H9 (cell line): ENCODE results near the gene GPR32. TPM values are rescaled to one million over a fixed set of nuclear protein-coding genes. Genes with fewer than 3 reads are reported as not detected.

Experiments
- DNase-seq: peaks from one replicate; pipeline ENCODE4 v3.0.0-alpha.2; 2017
- H2AFZ ChIP-seq: one replicate; pipeline ENCODE4 v1.6.1; 2013; ENCODE audit warnings: mild to moderate bottlenecking, low read length, control low read depth, moderate library complexity
- H2AK5ac ChIP-seq: 2 replicates; pipeline ENCODE4 v1.6.1; 2013; ENCODE audit warnings: low read length, control low read depth, mixed read lengths; ENCODE audit not compliant: insufficient read length
- H2BK120ac ChIP-seq: one replicate; pipeline ENCODE4 v1.6.1; 2013; ENCODE audit warnings: low read depth, mild to moderate bottlenecking, low read length, control low read depth, inconsistent platforms; ENCODE audit not compliant: poor library complexity, severe bottlenecking
- H2BK12ac ChIP-seq: 2 replicates; pipeline ENCODE4 v1.6.1; 2013; ENCODE audit warnings: low read length, control low read depth, mixed read lengths, low read depth; ENCODE audit not compliant: insufficient read length
- H2BK15ac ChIP-seq: 2 replicates; pipeline ENCODE4 v1.6.1; 2013; ENCODE audit warnings: low read depth, low read length, control low read depth
- H2BK20ac ChIP-seq: one replicate; pipeline ENCODE4 v1.6.1; 2013; ENCODE audit warnings: low read depth, mild to moderate bottlenecking, low read length, control low read depth, inconsistent platforms; ENCODE audit not compliant: poor library complexity, severe bottlenecking
- H2BK5ac ChIP-seq: 2 replicates; pipeline ENCODE4 v1.6.1; 2013; ENCODE audit warnings: low read length, control low read depth, mixed read lengths; ENCODE audit not compliant: insufficient read length
- H3K14ac ChIP-seq: 2 replicates; pipeline ENCODE4 v1.6.1; 2013; ENCODE audit warnings: low read length, control low read depth; ENCODE audit not compliant: insufficient read depth
- H3K18ac ChIP-seq: 2 replicates; pipeline ENCODE4 v1.6.1; 2013; ENCODE audit warnings: low read depth, mild to moderate bottlenecking, mixed read lengths, low read length, control low read depth; ENCODE audit not compliant: insufficient read length
- H3K23ac ChIP-seq: 2 replicates; pipeline ENCODE4 v1.6.1; 2013; ENCODE audit warnings: low read length, control low read depth, mixed read lengths, low read depth; ENCODE audit not compliant: insufficient read length
- H3K23me2 ChIP-seq: 2 replicates; pipeline ENCODE4 v1.6.1; 2013; ENCODE audit warnings: low read depth, mild to moderate bottlenecking, mixed read lengths, low read length, control low read depth; ENCODE audit not compliant: insufficient read length, poor library complexity, severe bottlenecking
- H3K27ac ChIP-seq: 2 replicates; pipeline ENCODE4 v1.5.1; 2013; ENCODE audit warnings: low read length, control low read depth, mixed read lengths, low read depth; ENCODE audit not compliant: insufficient read length
- H3K27me3 ChIP-seq: 2 replicates; pipeline ENCODE4 v1.6.1; 2013; ENCODE audit warnings: low read length, control low read depth, inconsistent platforms; ENCODE audit not compliant: insufficient read depth
- H3K4ac ChIP-seq: 2 replicates; pipeline ENCODE4 v1.6.1; 2013; ENCODE audit warnings: low read depth, mild to moderate bottlenecking, control low read depth, inconsistent platforms, low read length, moderate library complexity
- H3K4me1 ChIP-seq: 2 replicates; pipeline ENCODE4 v1.6.1; 2013; ENCODE audit warnings: low read length, control low read depth, inconsistent platforms; ENCODE audit not compliant: insufficient read depth
- H3K4me2 ChIP-seq: 2 replicates; pipeline ENCODE4 v1.6.1; 2013; ENCODE audit warnings: low read length, control low read depth, mixed read lengths; ENCODE audit not compliant: insufficient read length, insufficient read depth
- H3K56ac ChIP-seq: 2 replicates; pipeline ENCODE4 v1.6.1; 2013; ENCODE audit warnings: low read depth, mild to moderate bottlenecking, mixed read lengths, low read length, control low read depth; ENCODE audit not compliant: insufficient read length
- H3K79me1 ChIP-seq: 2 replicates; pipeline ENCODE4 v1.6.1; 2013; ENCODE audit warnings: low read depth, mild to moderate bottlenecking, moderate library complexity, low read length, control low read depth, inconsistent platforms; ENCODE audit not compliant: insufficient read depth, poor library complexity, severe bottlenecking
- H3K79me2 ChIP-seq: 2 replicates; pipeline ENCODE4 v1.6.1; 2013; ENCODE audit warnings: low read length, control low read depth, inconsistent platforms; ENCODE audit not compliant: insufficient read depth
- H3K9ac ChIP-seq: 2 replicates; pipeline ENCODE4 v1.6.1; 2013; ENCODE audit warnings: low read length, control low read depth, mixed read lengths; ENCODE audit not compliant: insufficient read length; ENCODE audit errors: extremely low read depth
- H3K9me3 ChIP-seq: one replicate; pipeline ENCODE4 v1.6.1; 2013; ENCODE audit warnings: low read depth, low read length, inconsistent platforms; ENCODE audit not compliant: control insufficient read depth
- H3T11ph ChIP-seq: one replicate; pipeline ENCODE4 v1.6.1; 2013; ENCODE audit warnings: mild to moderate bottlenecking, low read length, control low read depth, inconsistent platforms
- H4K20me1 ChIP-seq: one replicate; pipeline ENCODE4 v1.6.1; 2013; ENCODE audit not compliant: control insufficient read depth, insufficient read length, insufficient read depth
- H4K5ac ChIP-seq: 2 replicates; pipeline ENCODE4 v1.6.1; 2013; ENCODE audit warnings: low read depth, mild to moderate bottlenecking, mixed read lengths, low read length, control low read depth; ENCODE audit not compliant: insufficient read length
- H4K8ac ChIP-seq: replicated peaks from 2 replicates; pipeline ENCODE4 v1.6.1; 2013; ENCODE audit warnings: low read length, control low read depth, mixed read lengths, low read depth; ENCODE audit not compliant: insufficient read length
- H4K91ac ChIP-seq: 2 replicates; pipeline ENCODE4 v1.6.1; 2013; ENCODE audit warnings: low read depth, mild to moderate bottlenecking, moderate library complexity, mixed read lengths, low read length, control low read depth; ENCODE audit not compliant: insufficient read length
- H3K27ac Mint-ChIP-seq, 3 experiments: 2 replicates in 2 of 3; 3 replicates in 1 of 3; pipeline ENCODE4 v1.8.0; 2020 to 2021; ENCODE audit warnings: mixed read lengths in 3 of 3, mild to moderate bottlenecking in 1 of 3, moderate library complexity in 1 of 3
- H3K27me3 Mint-ChIP-seq: 2 replicates; pipeline ENCODE4 v1.8.0; 2021; ENCODE audit warnings: low read depth, mild to moderate bottlenecking, moderate library complexity, mixed read lengths
- H3K36me3 Mint-ChIP-seq, 3 experiments: 2 replicates in 2 of 3; 3 replicates in 1 of 3; pipeline ENCODE4 v1.8.0; 2020 to 2021; ENCODE audit warnings: low read depth in 3 of 3, mixed read lengths in 3 of 3; ENCODE audit not compliant: insufficient read depth in 1 of 3
- H3K4me1 Mint-ChIP-seq, 2 experiments: 2 replicates each; pipeline ENCODE4 v1.8.0; 2020; ENCODE audit warnings: mixed read lengths in 2 of 2
- H3K4me3 Mint-ChIP-seq, 2 experiments: 2 replicates in 1 of 2; 3 replicates in 1 of 2; pipeline ENCODE4 v1.8.0; 2020 to 2021; ENCODE audit warnings: mild to moderate bottlenecking in 2 of 2, mixed read lengths in 2 of 2, moderate library complexity in 1 of 2
- H3K9me3 Mint-ChIP-seq, 2 experiments: 2 replicates in 1 of 2; 3 replicates in 1 of 2; pipeline ENCODE4 v1.8.0; 2020; ENCODE audit warnings: mild to moderate bottlenecking in 2 of 2, mixed read lengths in 2 of 2, moderate library complexity in 1 of 2
- WGBS: extraction: QIAGEN DNeasy Blood & Tissue Kit; methylation state at CpG from one replicate; pipeline ENCODE4 v1.1.7; 2013; ENCODE audit warnings: missing lambda C conversion rate, low lambda C conversion rate, mixed read lengths; ENCODE audit not compliant: insufficient read length; ENCODE audit errors: extremely low coverage; 5-methylcytosine and 5-hydroxymethylcytosine counted together
- total RNA-seq: library from RNA; stranded (reverse); gene quantifications from 2 replicates; pipeline ENCODE4 v1.2.1, GENCODE V29; 2021
- TF ChIP-seq, protein P1 (sequence below): fragments of 200-600 bp; sonication (generic); conservative IDR thresholded peaks from 3 replicates; pipeline ENCODE4 v1.8.0; 2021; ENCODE audit warnings: antibody characterized with exemption, mild to moderate bottlenecking

The GPR32 gene
- total RNA-seq, 1 experiment from 2014 or later = not detected

GRCh38 chr19:50749490-50749889 is 20.8 kb upstream of the GPR32 start:
- H3K23me2 ChIP-seq = no peaks in the 10 kb centered on the region
- no peak overlapping the region for H4K91ac ChIP-seq
- TF ChIP-seq, protein P1, sequence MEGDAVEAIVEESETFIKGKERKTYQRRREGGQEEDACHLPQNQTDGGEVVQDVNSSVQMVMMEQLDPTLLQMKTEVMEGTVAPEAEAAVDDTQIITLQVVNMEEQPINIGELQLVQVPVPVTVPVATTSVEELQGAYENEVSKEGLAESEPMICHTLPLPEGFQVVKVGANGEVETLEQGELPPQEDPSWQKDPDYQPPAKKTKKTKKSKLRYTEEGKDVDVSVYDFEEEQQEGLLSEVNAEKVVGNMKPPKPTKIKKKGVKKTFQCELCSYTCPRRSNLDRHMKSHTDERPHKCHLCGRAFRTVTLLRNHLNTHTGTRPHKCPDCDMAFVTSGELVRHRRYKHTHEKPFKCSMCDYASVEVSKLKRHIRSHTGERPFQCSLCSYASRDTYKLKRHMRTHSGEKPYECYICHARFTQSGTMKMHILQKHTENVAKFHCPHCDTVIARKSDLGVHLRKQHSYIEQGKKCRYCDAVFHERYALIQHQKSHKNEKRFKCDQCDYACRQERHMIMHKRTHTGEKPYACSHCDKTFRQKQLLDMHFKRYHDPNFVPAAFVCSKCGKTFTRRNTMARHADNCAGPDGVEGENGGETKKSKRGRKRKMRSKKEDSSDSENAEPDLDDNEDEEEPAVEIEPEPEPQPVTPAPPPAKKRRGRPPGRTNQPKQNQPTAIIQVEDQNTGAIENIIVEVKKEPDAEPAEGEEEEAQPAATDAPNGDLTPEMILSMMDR = no peak
- no peak overlapping the region for H2BK20ac ChIP-seq
- H3K56ac ChIP-seq = no peak overlapping the region
- H3K4me1 ChIP-seq = no peaks in the 10 kb centered on the region
- no peak overlapping the region for H2AK5ac ChIP-seq
- H3K27me3 Mint-ChIP-seq = peaks cover 14% of the 10 kb centered on the region
- no peak overlapping the region for H2BK120ac ChIP-seq
- H3K4me3 Mint-ChIP-seq = no peak overlapping the region
- H3K9me3 Mint-ChIP-seq = no peaks in the 10 kb centered on the region; a peak in 1 of 5 replicates
- H3K27ac ChIP-seq = no peak overlapping the region
- no peak overlapping the region for H3T11ph ChIP-seq
- H3K9me3 ChIP-seq = no peaks in the 10 kb centered on the region
- no peak overlapping the region for H4K8ac ChIP-seq
- H3K27ac Mint-ChIP-seq = no peak overlapping the region
- DNase-seq = no peak
- H4K5ac ChIP-seq = no peak overlapping the region
- no peak overlapping the region for H2AFZ ChIP-seq
- H3K23ac ChIP-seq = no peak overlapping the region
- no peak overlapping the region for H3K9ac ChIP-seq
- no peaks in the 10 kb centered on the region for H3K36me3 Mint-ChIP-seq
- no peaks in the 10 kb centered on the region for H3K79me1 ChIP-seq
- no peaks in the 10 kb centered on the region for H3K27me3 ChIP-seq
- H3K4ac ChIP-seq = no peak overlapping the region
- H3K79me2 ChIP-seq = no peaks in the 10 kb centered on the region
- H2BK15ac ChIP-seq = no peak overlapping the region
- H2BK5ac ChIP-seq = no peak overlapping the region
- H2BK12ac ChIP-seq = no peak overlapping the region
- no peaks in the 10 kb centered on the region for H4K20me1 ChIP-seq
- WGBS = no CpG with 5 or more reads among the region's 6 CpGs
- H3K4me1 Mint-ChIP-seq = no peaks in the 10 kb centered on the region
- H3K14ac ChIP-seq = no peak overlapping the region
- no peak overlapping the region for H3K4me2 ChIP-seq
- no peak overlapping the region for H3K18ac ChIP-seq
